NCI-H1436 (cell line): ENCODE results near the gene GALE.

Experiments
- DNase-seq: peaks from one replicate; lab custom pipeline; 2025; lab: John Stamatoyannopoulos, UW

Gene GALE

GRCh38 chr1:23751050-23751814 is 49.3 kb downstream of the GALE start:
- DNase-seq = peak; percentile 9

DNA sequence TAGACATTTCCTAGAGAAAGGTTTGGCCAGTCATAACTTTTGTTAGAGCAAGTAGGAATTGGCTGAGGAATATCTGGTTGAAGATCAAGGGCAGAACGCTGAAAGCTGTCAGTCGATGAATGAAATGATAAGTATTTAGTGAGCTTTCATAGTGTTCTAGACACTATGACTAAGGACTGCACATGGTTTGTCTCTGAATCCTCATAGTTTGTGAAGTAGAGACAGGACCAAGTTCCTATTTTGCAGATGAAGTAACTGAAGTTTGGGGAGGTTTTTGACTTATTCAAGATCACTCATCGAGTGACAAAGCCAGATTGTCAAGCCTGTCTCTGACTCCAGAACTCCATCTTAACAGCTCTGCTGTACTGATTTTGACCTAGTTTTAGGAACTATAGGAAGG is 52.5 kb downstream of the GALE start:
- no peak for DNase-seq
